Mucosa of descending colon (tissue), 3 donors: ENCODE results near the gene OR51L1. TPM values are rescaled to one million over a fixed set of nuclear protein-coding genes. Genes with fewer than 3 reads are reported as not detected.

ENCODE experiments used
- ATAC-seq: fragments of 200-7000 bp; cut with Tn5 transposase; one replicate; pipeline ENCODE4 v1.9.1; 2020; ENCODE audit warnings: mild to moderate bottlenecking, moderate library complexity
- DNase-seq, 3 donors: peaks; one replicate each; pipeline ENCODE4 v3.0.0-alpha.2; 2020
- H3K36me3 ChIP-seq: fragments of 200-600 bp; one replicate; pipeline ENCODE4 v1.8.0; 2021; ENCODE audit warnings: low read depth, mild to moderate bottlenecking
- H3K4me1 ChIP-seq: fragments of 200-600 bp; one replicate; pipeline ENCODE4 v1.8.0; 2021; ENCODE audit warnings: low read depth, mild to moderate bottlenecking
- H3K4me3 ChIP-seq: fragments of 200-600 bp; one replicate; pipeline ENCODE4 v1.8.0; 2021; ENCODE audit warnings: mild to moderate bottlenecking
- H3K9me3 ChIP-seq: fragments of 200-600 bp; one replicate; pipeline ENCODE4 v1.8.0; 2021; ENCODE audit warnings: mild to moderate bottlenecking
- intact Hi-C, 2 donors: fragments of 100-400 bp; cut with DNase I in 1 of 2; cut with micrococcal nuclease in 1 of 2; formaldehyde crosslinking; loops; one replicate each; pipeline versions ENCODE4 v1.11.0 to v1.11.1; 2022; cut with DNase I, micrococcal nuclease
- total RNA-seq, 3 donors: library from RNA; stranded (reverse); fragmentation: NEBNext Ultra II Directional in 2 of 3; extraction: Animal tissue kit (Norgen Biotek cat#: 25700) in 2 of 3; gene quantifications; one replicate each; pipeline versions ENCODE4 v1.2.1 to v1.2.4, GENCODE V29; 2021 to 2023
- TF ChIP-seq, protein P1 (sequence below): fragments of 200-600 bp; IDR thresholded peaks from one replicate; pipeline ENCODE4 v1.8.0; 2022; ENCODE audit warnings: antibody characterized with exemption, mild to moderate bottlenecking
- donor health status: DM: no; HTN: no; CAD: no; lungs with moderate emphysema.
- donor health status: DM: no; HTN: no; CAD: no.
- donor health status: DM: no; HTN: yes; CAD: no.

OR51L1 gene
- total RNA-seq, 3 donors from 2014 or later, result not detected

DNA sequence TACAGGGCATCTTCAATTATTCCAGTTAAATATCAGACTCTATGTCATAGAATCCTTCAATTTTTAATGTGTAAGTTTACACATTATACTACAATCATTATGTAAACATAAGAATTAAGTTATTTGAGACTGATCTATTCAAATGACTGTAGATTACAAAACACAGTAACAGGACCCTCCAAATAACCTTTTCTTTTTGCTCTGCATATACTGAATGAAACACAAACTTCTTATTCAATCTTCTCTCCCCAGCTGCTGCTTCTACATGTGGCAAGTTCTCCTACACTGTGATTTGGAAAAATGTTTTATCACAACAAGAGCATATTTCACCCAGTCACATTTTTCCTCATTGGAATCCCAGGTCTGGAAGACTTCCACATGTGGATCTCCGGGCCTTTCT lies 51.6 kb downstream of the OR51L1 start, which contains the start of gene OR52J3:
Gene OR52J3 (plus strand): TSS at position 301 of the 400 bp plus-strand sequence. CDS start 0 bp downstream, at position 301.
- no peak for ATAC-seq

DNA sequence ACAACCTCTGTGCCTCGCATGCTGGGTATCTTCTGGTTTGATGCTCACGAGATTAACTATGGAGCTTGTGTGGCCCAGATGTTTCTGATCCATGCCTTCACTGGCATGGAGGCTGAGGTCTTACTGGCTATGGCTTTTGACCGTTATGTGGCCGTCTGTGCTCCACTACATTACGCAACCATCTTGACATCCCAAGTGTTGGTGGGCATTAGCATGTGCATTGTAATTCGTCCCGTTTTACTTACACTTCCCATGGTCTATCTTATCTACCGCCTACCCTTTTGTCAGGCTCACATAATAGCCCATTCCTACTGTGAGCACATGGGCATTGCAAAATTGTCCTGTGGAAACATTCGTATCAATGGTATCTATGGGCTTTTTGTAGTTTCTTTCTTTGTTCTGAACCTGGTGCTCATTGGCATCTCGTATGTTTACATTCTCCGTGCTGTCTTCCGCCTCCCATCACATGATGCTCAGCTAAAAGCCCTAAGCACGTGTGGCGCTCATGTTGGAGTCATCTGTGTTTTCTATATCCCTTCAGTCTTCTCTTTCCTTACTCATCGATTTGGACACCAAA lies 52.2 kb downstream of the OR51L1 start:
- Histone ChIP-seq H3K4me1 (no peaks in the 10 kb centered on the region), H3K36me3 (no peaks in the 10 kb centered on the region), H3K9me3 (no peaks in the 10 kb centered on the region), H3K4me3 (no peak overlapping the region)
- TF ChIP-seq, protein P1, sequence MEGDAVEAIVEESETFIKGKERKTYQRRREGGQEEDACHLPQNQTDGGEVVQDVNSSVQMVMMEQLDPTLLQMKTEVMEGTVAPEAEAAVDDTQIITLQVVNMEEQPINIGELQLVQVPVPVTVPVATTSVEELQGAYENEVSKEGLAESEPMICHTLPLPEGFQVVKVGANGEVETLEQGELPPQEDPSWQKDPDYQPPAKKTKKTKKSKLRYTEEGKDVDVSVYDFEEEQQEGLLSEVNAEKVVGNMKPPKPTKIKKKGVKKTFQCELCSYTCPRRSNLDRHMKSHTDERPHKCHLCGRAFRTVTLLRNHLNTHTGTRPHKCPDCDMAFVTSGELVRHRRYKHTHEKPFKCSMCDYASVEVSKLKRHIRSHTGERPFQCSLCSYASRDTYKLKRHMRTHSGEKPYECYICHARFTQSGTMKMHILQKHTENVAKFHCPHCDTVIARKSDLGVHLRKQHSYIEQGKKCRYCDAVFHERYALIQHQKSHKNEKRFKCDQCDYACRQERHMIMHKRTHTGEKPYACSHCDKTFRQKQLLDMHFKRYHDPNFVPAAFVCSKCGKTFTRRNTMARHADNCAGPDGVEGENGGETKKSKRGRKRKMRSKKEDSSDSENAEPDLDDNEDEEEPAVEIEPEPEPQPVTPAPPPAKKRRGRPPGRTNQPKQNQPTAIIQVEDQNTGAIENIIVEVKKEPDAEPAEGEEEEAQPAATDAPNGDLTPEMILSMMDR, result no peak
- ATAC-seq, result no peak
- intact Hi-C loops, result no loop called here
- DNase-seq, result no peak

More for the DNA sequence above, 51.6 kb downstream of the OR51L1 start, which contains the start of gene OR52J3:
- TF ChIP-seq, protein P1, result no peak
- intact Hi-C loops, result no loop called here
- H3K9me3 ChIP-seq, result no peaks in the 10 kb centered on the region
- no peaks in the 10 kb centered on the region for H3K36me3 ChIP-seq
- no peaks in the 10 kb centered on the region for H3K4me1 ChIP-seq
- DNase-seq, result no peak
- H3K4me3 ChIP-seq, result no peak within 1 kb of the TSS

Other genes with a start within 250 kb of the OR51L1 start
- gene OR51F1, start 224.9 kb upstream of the OR51L1 start, total RNA-seq, result not detected
- gene OR52R1, start 190.5 kb upstream of the OR51L1 start, total RNA-seq, result not detected
- not detected for gene OR51F2, start 173.5 kb upstream of the OR51L1 start, total RNA-seq
- not detected for gene OR51S1, start 145.6 kb upstream of the OR51L1 start, total RNA-seq
- gene OR51T1, start 113.0 kb upstream of the OR51L1 start, total RNA-seq, result not detected
- gene OR51A7, start 91.1 kb upstream of the OR51L1 start, total RNA-seq, result not detected
- gene OR51G2, start 75.5 kb upstream of the OR51L1 start, total RNA-seq, result not detected
- gene OR51G1, start 70.5 kb upstream of the OR51L1 start, total RNA-seq, result not detected
- not detected for gene OR51A4, start 47.2 kb upstream of the OR51L1 start, total RNA-seq
- not detected for gene OR51A2, start 39.1 kb upstream of the OR51L1 start, total RNA-seq
- not detected for gene OR52J3, start 51.7 kb downstream of the OR51L1 start, total RNA-seq
- gene OR52E2, start 64.8 kb downstream of the OR51L1 start, total RNA-seq, result not detected
- not detected for gene OR52E1, start 74.7 kb downstream of the OR51L1 start, total RNA-seq
- gene OR52A5, start 143.5 kb downstream of the OR51L1 start, total RNA-seq, result not detected
- not detected for gene OR52A1, start 159.9 kb downstream of the OR51L1 start, total RNA-seq
- not detected for gene OR51V1, start 205.8 kb downstream of the OR51L1 start, total RNA-seq
- gene HBB, start 232.2 kb downstream of the OR51L1 start, total RNA-seq, result 10 to 100 TPM in 1 of 3 donors, 1 to 10 TPM in 2; 2.5 to 11.1 (median 3.3) TPM
- not detected for gene HBD, start 239.6 kb downstream of the OR51L1 start, total RNA-seq